Liver (tissue), 3 donors: ENCODE data around the gene SPAG16.

Experiments used
- MAX ChIP-seq: IDR thresholded peaks from 2 replicates; pipeline ENCODE4 v1.6.1; 2016; ENCODE audit warnings: antibody characterized with exemption
- SP1 ChIP-seq: IDR thresholded peaks from 2 replicates; pipeline ENCODE4 v1.6.1; 2018; ENCODE audit warnings: antibody characterized with exemption, mild to moderate bottlenecking
- TAF1 ChIP-seq: conservative IDR thresholded peaks from 2 replicates; pipeline ENCODE4 v1.6.1; 2016; ENCODE audit warnings: antibody characterized with exemption, mild to moderate bottlenecking
- YY1 ChIP-seq: IDR thresholded peaks from 2 replicates; pipeline ENCODE4 v1.6.1; 2016; ENCODE audit warnings: antibody characterized with exemption, mild to moderate bottlenecking
- TF ChIP-seq, protein P1 (sequence below): fragments of 150-350 bp; IDR thresholded peaks from 2 replicates; pipeline ENCODE4 v1.5.1; 2017; ENCODE audit warnings: improper control_type of control experiment, low read depth, low read length; ENCODE audit not compliant: missing input control
- TF ChIP-seq, protein P2 (sequence below): IDR thresholded peaks from 2 replicates; pipeline ENCODE4 v1.6.1; 2016; ENCODE audit warnings: antibody characterized with exemption, mild to moderate bottlenecking
- donor health status: healthy.
- donor health status: healthy.

DNA sequence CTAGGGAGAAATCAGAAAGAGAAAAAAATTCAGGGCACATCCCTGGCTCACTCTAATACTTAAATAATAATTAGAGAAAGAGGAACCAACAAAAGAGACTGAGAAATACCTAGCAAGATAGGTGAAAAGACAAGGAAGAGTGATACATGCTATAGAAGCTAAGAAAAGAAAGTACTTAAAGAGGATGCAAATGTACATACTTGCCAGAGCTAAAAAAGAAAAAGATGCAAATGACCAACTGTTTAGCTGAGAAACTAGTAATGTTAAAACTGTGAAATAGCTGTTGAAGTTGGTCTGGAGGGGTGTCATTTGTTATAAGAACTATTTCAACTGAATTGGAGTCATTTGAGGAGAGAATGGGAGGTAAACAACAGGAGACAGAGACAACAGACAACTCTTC lies 412.2 kb downstream of the SPAG16 start:
- TF ChIP-seq, protein P1, sequence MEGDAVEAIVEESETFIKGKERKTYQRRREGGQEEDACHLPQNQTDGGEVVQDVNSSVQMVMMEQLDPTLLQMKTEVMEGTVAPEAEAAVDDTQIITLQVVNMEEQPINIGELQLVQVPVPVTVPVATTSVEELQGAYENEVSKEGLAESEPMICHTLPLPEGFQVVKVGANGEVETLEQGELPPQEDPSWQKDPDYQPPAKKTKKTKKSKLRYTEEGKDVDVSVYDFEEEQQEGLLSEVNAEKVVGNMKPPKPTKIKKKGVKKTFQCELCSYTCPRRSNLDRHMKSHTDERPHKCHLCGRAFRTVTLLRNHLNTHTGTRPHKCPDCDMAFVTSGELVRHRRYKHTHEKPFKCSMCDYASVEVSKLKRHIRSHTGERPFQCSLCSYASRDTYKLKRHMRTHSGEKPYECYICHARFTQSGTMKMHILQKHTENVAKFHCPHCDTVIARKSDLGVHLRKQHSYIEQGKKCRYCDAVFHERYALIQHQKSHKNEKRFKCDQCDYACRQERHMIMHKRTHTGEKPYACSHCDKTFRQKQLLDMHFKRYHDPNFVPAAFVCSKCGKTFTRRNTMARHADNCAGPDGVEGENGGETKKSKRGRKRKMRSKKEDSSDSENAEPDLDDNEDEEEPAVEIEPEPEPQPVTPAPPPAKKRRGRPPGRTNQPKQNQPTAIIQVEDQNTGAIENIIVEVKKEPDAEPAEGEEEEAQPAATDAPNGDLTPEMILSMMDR: no peak
- TF ChIP-seq TAF1: no peak
- TF ChIP-seq YY1: no peak
- TF ChIP-seq, protein P2, sequence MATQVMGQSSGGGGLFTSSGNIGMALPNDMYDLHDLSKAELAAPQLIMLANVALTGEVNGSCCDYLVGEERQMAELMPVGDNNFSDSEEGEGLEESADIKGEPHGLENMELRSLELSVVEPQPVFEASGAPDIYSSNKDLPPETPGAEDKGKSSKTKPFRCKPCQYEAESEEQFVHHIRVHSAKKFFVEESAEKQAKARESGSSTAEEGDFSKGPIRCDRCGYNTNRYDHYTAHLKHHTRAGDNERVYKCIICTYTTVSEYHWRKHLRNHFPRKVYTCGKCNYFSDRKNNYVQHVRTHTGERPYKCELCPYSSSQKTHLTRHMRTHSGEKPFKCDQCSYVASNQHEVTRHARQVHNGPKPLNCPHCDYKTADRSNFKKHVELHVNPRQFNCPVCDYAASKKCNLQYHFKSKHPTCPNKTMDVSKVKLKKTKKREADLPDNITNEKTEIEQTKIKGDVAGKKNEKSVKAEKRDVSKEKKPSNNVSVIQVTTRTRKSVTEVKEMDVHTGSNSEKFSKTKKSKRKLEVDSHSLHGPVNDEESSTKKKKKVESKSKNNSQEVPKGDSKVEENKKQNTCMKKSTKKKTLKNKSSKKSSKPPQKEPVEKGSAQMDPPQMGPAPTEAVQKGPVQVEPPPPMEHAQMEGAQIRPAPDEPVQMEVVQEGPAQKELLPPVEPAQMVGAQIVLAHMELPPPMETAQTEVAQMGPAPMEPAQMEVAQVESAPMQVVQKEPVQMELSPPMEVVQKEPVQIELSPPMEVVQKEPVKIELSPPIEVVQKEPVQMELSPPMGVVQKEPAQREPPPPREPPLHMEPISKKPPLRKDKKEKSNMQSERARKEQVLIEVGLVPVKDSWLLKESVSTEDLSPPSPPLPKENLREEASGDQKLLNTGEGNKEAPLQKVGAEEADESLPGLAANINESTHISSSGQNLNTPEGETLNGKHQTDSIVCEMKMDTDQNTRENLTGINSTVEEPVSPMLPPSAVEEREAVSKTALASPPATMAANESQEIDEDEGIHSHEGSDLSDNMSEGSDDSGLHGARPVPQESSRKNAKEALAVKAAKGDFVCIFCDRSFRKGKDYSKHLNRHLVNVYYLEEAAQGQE: no peak
- TF ChIP-seq SP1: no peak
- no peak for TF ChIP-seq MAX
